ENCODE results near the gene UQCC2.

Gene UQCC2

DNA sequence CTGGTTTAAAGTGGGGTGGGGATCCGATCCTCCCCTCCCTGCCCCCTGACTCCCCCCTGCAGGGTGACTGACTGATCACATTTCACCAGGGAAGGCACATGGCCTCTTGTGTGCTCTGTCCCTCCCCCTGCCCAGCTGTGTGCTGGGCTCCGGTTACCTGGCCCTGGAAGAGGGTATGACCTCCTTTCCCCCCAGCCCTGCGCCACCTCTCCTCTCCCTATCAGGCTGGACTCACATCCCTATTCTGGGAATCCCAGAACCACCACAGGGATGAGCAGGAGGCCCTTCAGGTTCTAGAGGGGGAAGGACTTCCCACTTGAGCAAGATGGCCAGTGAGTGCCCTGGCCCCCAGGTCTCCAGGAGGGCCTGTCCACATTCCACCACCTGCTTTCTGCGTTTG is 37.3 kb upstream of the UQCC2 start:
- no peak overlapping the region for H3K4me3 ChIP-seq (ENCODE audit: low read depth, low read length)
- DNase-seq (ENCODE audit: low read depth): no peak
- no peak for TF ChIP-seq CTCF (IDR thresholded peaks at IDR 0.05; ENCODE audit: insufficient read depth, low read depth, low read length, missing control alignments)

DNA sequence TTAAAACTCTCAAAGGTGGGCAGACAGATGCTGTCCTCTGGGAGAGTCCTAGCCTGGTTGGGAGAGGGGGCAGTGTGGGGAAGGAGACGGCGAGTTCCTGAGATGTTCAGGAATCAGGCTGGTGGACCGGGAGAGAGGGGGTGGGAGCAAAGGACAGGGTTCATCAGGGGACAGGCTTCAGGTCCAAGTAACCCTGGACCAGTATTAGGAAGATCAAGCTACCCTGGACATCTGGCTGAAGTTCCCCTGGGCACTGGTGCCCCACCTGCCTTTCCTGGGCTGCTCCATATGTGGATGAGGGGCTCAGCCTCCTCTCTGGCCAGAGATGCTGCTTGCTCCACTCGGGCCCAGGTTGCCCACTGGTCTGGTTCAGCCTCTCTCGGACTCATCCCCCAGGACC is 36.3 kb upstream of the UQCC2 start:
- H3K4me3 ChIP-seq (ENCODE audit: low read depth, low read length): no peak overlapping the region
- TF ChIP-seq CTCF (IDR thresholded peaks at IDR 0.05; ENCODE audit: insufficient read depth, low read depth, low read length, missing control alignments): no peak
- no peak for DNase-seq (ENCODE audit: low read depth)

DNA sequence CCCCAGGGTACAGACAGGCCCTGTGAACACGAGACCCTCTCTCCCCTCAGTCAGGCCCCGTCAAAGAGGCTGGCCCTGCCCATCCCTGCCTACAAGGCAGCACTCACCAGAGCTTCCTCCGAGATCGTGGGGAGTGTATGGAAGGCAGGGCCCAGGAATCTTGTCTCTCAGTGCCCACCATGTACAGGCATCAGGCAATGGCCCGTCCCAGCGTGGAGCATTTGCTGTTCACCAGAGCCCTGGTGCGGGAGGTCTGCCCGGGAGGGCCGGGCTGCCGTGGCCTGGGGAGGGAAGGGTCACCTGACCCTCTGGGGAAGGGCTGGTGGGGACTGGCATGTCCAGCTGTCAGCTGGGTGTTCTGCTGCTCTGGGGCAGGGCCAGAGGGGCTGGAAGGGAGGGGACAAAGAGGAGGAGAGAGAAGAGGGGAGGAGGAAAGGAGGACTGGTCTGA is 35.2 kb upstream of the UQCC2 start, which contains the start of gene IP6K3:
TSS of gene IP6K3 (minus strand) at position 255 of the 450 bp plus-strand sequence. CDS start 11,429 bp downstream, outside the sequence.
- no peak for TF ChIP-seq CTCF (IDR thresholded peaks at IDR 0.05; ENCODE audit: insufficient read depth, low read depth, low read length, missing control alignments)
- no peak within 1 kb of the TSS for H3K4me3 ChIP-seq (ENCODE audit: low read depth, low read length)
- no peak for DNase-seq (ENCODE audit: low read depth)

DNA sequence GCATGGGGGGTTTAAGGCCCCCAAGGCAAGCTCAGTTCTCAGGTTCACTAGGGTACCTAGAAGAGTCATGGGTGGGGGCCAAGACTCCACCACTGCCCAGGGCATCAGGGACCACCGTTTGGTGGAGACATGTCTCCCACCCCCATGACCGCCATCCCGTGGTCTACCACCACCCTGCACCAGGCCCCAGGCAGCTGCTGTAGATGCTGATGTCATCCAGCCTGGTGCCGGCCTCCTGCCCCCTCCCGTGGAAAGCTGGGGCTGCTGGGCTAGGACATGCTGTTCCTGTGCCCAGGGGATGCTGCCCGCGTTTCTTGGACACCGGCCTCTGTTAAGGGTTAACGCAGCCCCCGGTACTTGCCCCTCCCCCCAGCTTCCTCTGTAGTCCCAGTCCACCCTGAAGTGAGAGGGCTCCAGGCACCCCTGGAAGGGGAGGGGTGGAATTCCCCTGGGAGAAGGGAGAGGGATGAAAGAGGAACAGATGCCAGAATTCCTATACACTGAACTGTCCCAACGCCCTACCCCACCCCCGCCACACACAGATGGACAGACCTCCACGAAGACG is 34.6 kb upstream of the UQCC2 start:
- TF ChIP-seq CTCF (IDR thresholded peaks at IDR 0.05; ENCODE audit: insufficient read depth, low read depth, low read length, missing control alignments): no peak
- DNase-seq (ENCODE audit: low read depth): no peak
- H3K4me3 ChIP-seq (ENCODE audit: low read depth, low read length): no peak overlapping the region

DNA sequence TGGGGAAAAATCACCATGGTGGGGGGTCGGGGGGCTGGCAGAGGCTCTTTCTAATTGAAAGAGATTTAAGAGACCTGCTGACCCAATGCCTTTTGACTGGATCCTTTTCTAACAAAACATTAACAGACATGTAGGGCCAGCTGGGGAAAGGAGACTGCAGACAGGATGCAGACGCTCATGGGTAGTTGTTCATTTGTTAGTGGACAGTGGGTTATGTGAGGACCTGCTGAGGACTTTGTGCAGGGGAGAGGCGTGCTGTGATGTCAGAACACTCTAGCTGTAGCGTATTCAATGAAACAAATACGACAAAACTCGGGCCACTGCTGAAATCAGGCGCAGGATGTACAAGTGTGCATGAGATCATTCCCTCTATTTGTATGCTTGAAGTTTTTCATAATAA is 34.0 kb upstream of the UQCC2 start:
- no peak overlapping the region for H3K4me3 ChIP-seq (ENCODE audit: low read depth, low read length)
- DNase-seq (ENCODE audit: low read depth): no peak
- TF ChIP-seq CTCF (IDR thresholded peaks at IDR 0.05; ENCODE audit: insufficient read depth, low read depth, low read length, missing control alignments): no peak

GRCh38 chr6:33744895-33745546 is 33.5 kb upstream of the UQCC2 start:
- no peak for TF ChIP-seq CTCF (IDR thresholded peaks at IDR 0.05; ENCODE audit: insufficient read depth, low read depth, low read length, missing control alignments)
- DNase-seq (ENCODE audit: low read depth): no peak

More at GRCh38 chr6:33744895-33745546, 33.5 kb upstream of the UQCC2 start:
- H3K4me3 ChIP-seq (ENCODE audit: low read depth, low read length): no peak overlapping the region

Measured in GM12865 (cell line).